Naive thymus-derived CD8-positive, alpha-beta T cell (primary cell): ENCODE measurements around the gene CGB5. TPM values are rescaled to one million over a fixed set of nuclear protein-coding genes. Genes with fewer than 3 reads are reported as not detected.
"Not testable (repeated sequence)": the region's sequence is repeated elsewhere in the genome, so short reads cannot be mapped to it uniquely, and the experiment has no call there.

ENCODE experiments used
- ATAC-seq, 2 donors: fragments of 150-1000 bp; cut with Tn5 transposase in 1 of 2; sonication (Bioruptor Pico), chemical (Tn5 transposase) in 1 of 2; 1 replicate in 1 of 2; 2 replicates in 1 of 2; pipeline ENCODE4 v1.10.0; 2021; ENCODE audit warnings: mild to moderate bottlenecking in 2 of 2, moderate library complexity in 2 of 2
- POLR2A ChIA-PET: fragments of 350-600 bp; sonication (Branson Sonifier 250); formaldehyde crosslinking; loops from one replicate; lab custom pipeline; 2021; ENCODE audit warnings: antibody characterized with exemption; lab: Charles Lee
- DNase-seq, 10 donors: peaks; one replicate each; pipeline versions ENCODE4 v3.0.0 to v3.0.0-alpha.2; 2020 to 2022
- H3K27ac Mint-ChIP-seq, 10 donors: one replicate each; pipeline ENCODE4 v1.8.0; 2020 to 2022; ENCODE audit warnings: mild to moderate bottlenecking in 10 of 10, mixed read lengths in 10 of 10, moderate library complexity in 4 of 10, inconsistent platforms in 1 of 10
- H3K27me3 Mint-ChIP-seq, 5 donors: one replicate each; pipeline ENCODE4 v1.8.0; 2021 to 2022; ENCODE audit warnings: mixed read lengths in 5 of 5
- H3K36me3 Mint-ChIP-seq, 3 donors: one replicate each; pipeline ENCODE4 v1.8.0; 2020 to 2022; ENCODE audit warnings: mixed read lengths in 3 of 3, mild to moderate bottlenecking in 2 of 3, inconsistent platforms in 1 of 3
- H3K4me1 Mint-ChIP-seq, 4 donors: one replicate each; pipeline ENCODE4 v1.8.0; 2021 to 2022; ENCODE audit warnings: mixed read lengths in 4 of 4
- H3K4me3 Mint-ChIP-seq, 10 donors: one replicate each; pipeline ENCODE4 v1.8.0; 2020 to 2022; ENCODE audit warnings: mild to moderate bottlenecking in 10 of 10, mixed read lengths in 10 of 10, moderate library complexity in 6 of 10, inconsistent platforms in 1 of 10
- H3K9me3 Mint-ChIP-seq, 9 donors: one replicate each; pipeline ENCODE4 v1.8.0; 2020 to 2022; ENCODE audit warnings: mixed read lengths in 9 of 9, mild to moderate bottlenecking in 3 of 9, inconsistent platforms in 1 of 9, moderate library complexity in 1 of 9
- polyA plus RNA-seq, 3 donors: library from polyadenylated mRNA; unstranded; fragments of 300-500 nt; fragmentation: Illumina TruSeq; gene quantifications; one replicate each; pipeline ENCODE4 v1.2.3, GENCODE V29; 2021
- total RNA-seq, 8 experiments: library from RNA in 2 of 8; stranded (reverse) in 2 of 8; gene quantifications; one replicate each; pipeline ENCODE4 v1.2.3 and lab custom pipeline; 2021 to 2026

The CGB5 gene
- total and polyA plus RNA-seq, 5 experiments from 2014 or later, result not detected

GRCh38 chr19:49016067-49016839 is 27.4 kb upstream of the CGB5 start:
- H3K4me3 Mint-ChIP-seq, result peak overlapping the region in 7 of 10 donors; percentile 13 to 95 (median 32)
- peaks cover 9 to 34% (median 21%) of the 10 kb centered on the region in 4 donors for H3K4me1 Mint-ChIP-seq
- H3K27ac Mint-ChIP-seq, result peak overlapping the region in 4 of 10 donors; percentile 12 to 80 (median 44)

GRCh38 chr19:49017041-49017665 is 26.5 kb upstream of the CGB5 start, which contains the start of gene LHB:
LHB (minus strand) TSS chr19:49017091; CDS start chr19:49017081, 10 bp downstream.
- Mint-ChIP-seq H3K36me3 (peaks cover 0 to 8% (median 0%) of the 10 kb centered on the region in 3 donors), H3K9me3 (no peaks in the 10 kb centered on the region), H3K4me3 (peak within 1 kb of the TSS; percentile 81 to 95 (median 90)), H3K27me3 (peaks cover 0 to 6% (median 0%) of the 10 kb centered on the region in 5 donors), H3K4me1 (peaks cover 10 to 35% (median 24%) of the 10 kb centered on the region in 4 donors), H3K27ac (peak within 1 kb of the TSS in 8 of 10 donors; percentile 35 to 80 (median 67))
- no peak for DNase-seq
- POLR2A ChIA-PET, result interaction anchor here (1.4 kb wide), 1 partner anchor 24 kb away, joined by 19 read pairs; the partner anchor contains the start of genes GYS1 and RUVBL2
- ATAC-seq, result no peak

More at GRCh38 chr19:49016067-49016839, 27.4 kb upstream of the CGB5 start:
- Mint-ChIP-seq H3K27me3 (peaks cover 0 to 3% (median 0%) of the 10 kb centered on the region in 5 donors), H3K36me3 (peaks cover 0 to 10% (median 2%) of the 10 kb centered on the region in 3 donors), H3K9me3 (no peaks in the 10 kb centered on the region)
- ATAC-seq (no peak), DNase-seq (no peak)
- POLR2A ChIA-PET, result interaction anchor here (0.9 kb wide), 1 partner anchor 23 kb away, joined by 3 read pairs; the partner anchor contains the start of genes GYS1 and RUVBL2

GRCh38 chr19:49017666-49018351 is 25.8 kb upstream of the CGB5 start:
- DNase-seq (peak; percentile 55 to 83 (median 65)), ATAC-seq (peak; percentile 88 to 93)
- H3K36me3 Mint-ChIP-seq, result peaks cover 0 to 8% (median 0%) of the 10 kb centered on the region in 3 donors
- peak overlapping the region in 6 of 10 donors; percentile 38 to 73 (median 67) for H3K27ac Mint-ChIP-seq
- H3K9me3 Mint-ChIP-seq, result no peaks in the 10 kb centered on the region
- peak overlapping the region; percentile 81 to 95 (median 90) for H3K4me3 Mint-ChIP-seq
- peaks cover 10 to 35% (median 24%) of the 10 kb centered on the region in 4 donors for H3K4me1 Mint-ChIP-seq
- peaks cover 0 to 6% (median 0%) of the 10 kb centered on the region in 5 donors for H3K27me3 Mint-ChIP-seq
- POLR2A ChIA-PET, result interaction anchor here (0.6 to 1.4 kb wide), 2 partner anchors 25 to 753 kb away, joined by 4 to 19 read pairs; partner anchors contain the start of genes GYS1 and RUVBL2

GRCh38 chr19:49018388-49019241 is 25.0 kb upstream of the CGB5 start:
- H3K4me3 Mint-ChIP-seq, result peak overlapping the region; percentile 81 to 95 (median 90)
- H3K27me3 Mint-ChIP-seq, H3K9me3 Mint-ChIP-seq, H3K36me3 Mint-ChIP-seq: not testable (repeated sequence)
- POLR2A ChIA-PET, result interaction anchor here (0.6 to 1.4 kb wide), 3 partner anchors 25 to 915 kb away, joined by 3 to 19 read pairs (median 4); partner anchors contain the start of genes GYS1 and RUVBL2
- peak in 3 of 10 donors; percentile 33 to 48 (median 40) for DNase-seq
- peaks cover 10 to 35% (median 24%) of the 10 kb centered on the region in 4 donors for H3K4me1 Mint-ChIP-seq
- ATAC-seq, result peak; percentile 32 to 34
- H3K27ac Mint-ChIP-seq, result peak overlapping the region in 8 of 10 donors; percentile 40 to 85 (median 67)

- no peaks in the 10 kb centered on the region for H3K9me3 Mint-ChIP-seq
- H3K27me3 Mint-ChIP-seq, result peaks cover 0 to 6% (median 0%) of the 10 kb centered on the region in 5 donors
These were observed 24.3 kb upstream of the CGB5 start for GRCh38 chr19:49019242-49019932.

GRCh38 chr19:49020342-49020741 is 23.3 kb upstream of the CGB5 start:
- no peak overlapping the region for H3K27ac Mint-ChIP-seq
- no peak for DNase-seq
- POLR2A ChIA-PET, result interaction anchor here (0.5 kb wide), 1 partner anchor 320 kb away, joined by 3 read pairs; no protein-coding TSS in a partner anchor

More at GRCh38 chr19:49019242-49019932, 24.3 kb upstream of the CGB5 start:
- peak; percentile 26 to 33 for ATAC-seq
- Mint-ChIP-seq H3K36me3 (peaks cover 0 to 4% (median 0%) of the 10 kb centered on the region in 3 donors), H3K27ac (peak overlapping the region in 7 of 10 donors; percentile 52 to 85 (median 75)), H3K4me1 (peaks cover 10 to 35% (median 24%) of the 10 kb centered on the region in 4 donors), H3K4me3 (peak overlapping the region; percentile 81 to 95 (median 90))
- POLR2A ChIA-PET, result interaction anchor here (0.7 kb wide), 1 partner anchor 914 kb away, joined by 3 read pairs; no protein-coding TSS in a partner anchor
- peak; percentile 38 to 76 (median 63) for DNase-seq

GRCh38 chr19:49020931-49021895 is 22.4 kb upstream of the CGB5 start:
- H3K27me3 Mint-ChIP-seq, result peaks cover 0 to 6% (median 0%) of the 10 kb centered on the region in 5 donors
- H3K27ac Mint-ChIP-seq, result peak overlapping the region in 1 of 10 donors; percentile 78
- peaks cover 10 to 35% (median 24%) of the 10 kb centered on the region in 4 donors for H3K4me1 Mint-ChIP-seq
- POLR2A ChIA-PET, result interaction anchor here (0.5 to 1.1 kb wide), 2 partner anchors 27 to 319 kb away, joined by 3 read pairs; partner anchors contain the start of gene RUVBL2
- ATAC-seq (no peak), DNase-seq (no peak)
- H3K4me3 Mint-ChIP-seq, result peak overlapping the region in 3 of 10 donors; percentile 2 to 61 (median 5)
- no peaks in the 10 kb centered on the region for H3K36me3 Mint-ChIP-seq
- H3K9me3 Mint-ChIP-seq, result no peaks in the 10 kb centered on the region

More at GRCh38 chr19:49020342-49020741, 23.3 kb upstream of the CGB5 start:
- ATAC-seq, result no peak
- peaks cover 0 to 6% (median 0%) of the 10 kb centered on the region in 5 donors for H3K27me3 Mint-ChIP-seq
- H3K9me3 Mint-ChIP-seq, result no peaks in the 10 kb centered on the region
- H3K4me1 Mint-ChIP-seq, result peaks cover 10 to 35% (median 24%) of the 10 kb centered on the region in 4 donors
- peaks cover 0 to 3% (median 0%) of the 10 kb centered on the region in 3 donors for H3K36me3 Mint-ChIP-seq
- H3K4me3 Mint-ChIP-seq, result peak overlapping the region in 6 of 10 donors; percentile 4 to 95 (median 84)

GRCh38 chr19:49022116-49022515 is 21.5 kb upstream of the CGB5 start:
- Mint-ChIP-seq H3K4me1 (peaks cover 10 to 34% (median 24%) of the 10 kb centered on the region in 4 donors), H3K9me3 (no peaks in the 10 kb centered on the region), H3K36me3 (no peaks in the 10 kb centered on the region), H3K27ac (no peak overlapping the region), H3K4me3 (no peak overlapping the region), H3K27me3 (peaks cover 0 to 6% (median 0%) of the 10 kb centered on the region in 5 donors)
- POLR2A ChIA-PET, result interaction anchor here (0.6 kb wide), 1 partner anchor 908 kb away, joined by 3 read pairs; no protein-coding TSS in a partner anchor
- no peak for ATAC-seq
- DNase-seq, result no peak

- H3K27me3 Mint-ChIP-seq, H3K4me3 Mint-ChIP-seq, ATAC-seq, POLR2A ChIA-PET, DNase-seq, H3K36me3 Mint-ChIP-seq, H3K9me3 Mint-ChIP-seq, H3K27ac Mint-ChIP-seq: not testable (repeated sequence)
- peaks cover 7 to 20% (median 15%) of the 10 kb centered on the region in 4 donors for H3K4me1 Mint-ChIP-seq
These were observed 19.4 kb upstream of the CGB5 start, which contains the start of gene CGB3 for GRCh38 chr19:49024233-49024632. CGB3 (minus strand) TSS chr19:49024333; CDS start chr19:49023971, 362 bp downstream.
